HepG2 (cell line): ENCODE measurements around the gene PPM1G. TPM values are rescaled to one million over a fixed set of nuclear protein-coding genes. Genes with fewer than 3 reads are reported as not detected.
A peak's percentile ranks its signal among the peaks of the same experiment; 100 is the strongest.

Experiments
- ARID4A ChIP-seq: sonication (generic); formaldehyde crosslinking; IDR thresholded peaks from 2 replicates; pipeline ENCODE4 v1.5.0; 2020; ENCODE audit warnings: mild to moderate bottlenecking, missing genetic modification reagents, borderline replicate concordance
- ATRX ChIP-seq: sonication (generic); formaldehyde crosslinking; IDR thresholded peaks from 2 replicates; pipeline ENCODE4 v1.4.0; 2020; ENCODE audit warnings: missing genetic modification reagents, borderline replicate concordance
- BORCS8-MEF2B ChIP-seq: sonication (generic); formaldehyde crosslinking; IDR thresholded peaks from 2 replicates; pipeline ENCODE4 v1.8.0; 2022; ENCODE audit warnings: mild to moderate bottlenecking, missing genetic modification reagents
- HNRNPL ChIP-seq: fragments of 200-400 bp; formaldehyde crosslinking; IDR thresholded peaks from 2 replicates; pipeline ENCODE4 v1.6.1; 2017; ENCODE audit warnings: mild to moderate bottlenecking, low read depth, low read length
- IRF1 ChIP-seq: sonication (generic); formaldehyde crosslinking; IDR thresholded peaks from 2 replicates; pipeline ENCODE4 v1.4.0; 2020; ENCODE audit warnings: low read depth, mild to moderate bottlenecking, missing genetic modification reagents
- KAT2B ChIP-seq: fragments of 150-350 bp; IDR thresholded peaks from 2 replicates; pipeline ENCODE4 v1.6.1; 2014; ENCODE audit warnings: low read depth, low read length, borderline replicate concordance
- KDM2A ChIP-seq: sonication (generic); formaldehyde crosslinking; IDR thresholded peaks from 2 replicates; pipeline ENCODE4 v1.4.0; 2020; ENCODE audit warnings: low read depth, missing genetic modification reagents, borderline replicate concordance
- KLF11 ChIP-seq: IDR thresholded peaks from 2 replicates; pipeline ENCODE4 v1.6.1; 2016; ENCODE audit warnings: missing compliant biosample characterization
- NR1H2 ChIP-seq: sonication (generic); formaldehyde crosslinking; IDR thresholded peaks from 2 replicates; pipeline ENCODE4 v1.8.1; 2022; ENCODE audit warnings: low read depth, missing genetic modification reagents, borderline replicate concordance
- SMAD9 ChIP-seq: sonication (generic); formaldehyde crosslinking; IDR thresholded peaks from 2 replicates; pipeline ENCODE4 v1.5.1; 2020; ENCODE audit warnings: mild to moderate bottlenecking, missing genetic modification reagents
- SMYD3 ChIP-seq: sonication (generic); formaldehyde crosslinking; IDR thresholded peaks from 2 replicates; pipeline ENCODE4 v1.8.1; 2023; ENCODE audit warnings: mild to moderate bottlenecking, missing genetic modification reagents
- SP140L ChIP-seq: sonication (generic); formaldehyde crosslinking; IDR thresholded peaks from 2 replicates; pipeline ENCODE4 v1.4.0; 2020; ENCODE audit warnings: missing genetic modification reagents, borderline replicate concordance
- ZNF101 ChIP-seq: sonication (generic); formaldehyde crosslinking; IDR thresholded peaks from 2 replicates; pipeline ENCODE4 v1.4.0; 2020; ENCODE audit warnings: mild to moderate bottlenecking, low read depth, missing genetic modification reagents, borderline replicate concordance
- ZNF333 ChIP-seq: sonication (generic); formaldehyde crosslinking; IDR thresholded peaks from 2 replicates; pipeline ENCODE4 v1.4.0; 2020; ENCODE audit warnings: mild to moderate bottlenecking, missing genetic modification reagents, borderline replicate concordance
- ZNF430 ChIP-seq: sonication (generic); formaldehyde crosslinking; IDR thresholded peaks from 2 replicates; pipeline ENCODE4 v1.9.0; 2021; ENCODE audit warnings: mild to moderate bottlenecking, missing genetic modification reagents
- ZNF446 ChIP-seq: sonication (generic); formaldehyde crosslinking; IDR thresholded peaks from 2 replicates; pipeline ENCODE4 v1.5.0; 2020; ENCODE audit warnings: mild to moderate bottlenecking, missing genetic modification reagents
- ZNF589 ChIP-seq: sonication (generic); formaldehyde crosslinking; conservative IDR thresholded peaks from 2 replicates; pipeline ENCODE4 v1.8.0; 2022; ENCODE audit warnings: mild to moderate bottlenecking, moderate library complexity, missing genetic modification reagents
- ZNF83 ChIP-seq: sonication (generic); formaldehyde crosslinking; IDR thresholded peaks from 2 replicates; pipeline ENCODE4 v1.4.0; 2020; ENCODE audit warnings: missing genetic modification reagents, mild to moderate bottlenecking, borderline replicate concordance
- polyA plus RNA-seq, 8 experiments: library from polyadenylated mRNA; depleted of rRNA in 3 of 8; stranded (reverse) in 7 of 8; unstranded in 1 of 8; fragments of >200 nt; fragmentation: Illumina TruSeq in 4 of 8; extraction: Trizol in 4 of 8; gene quantifications; 2 replicates each; pipeline versions ENCODE4 v1.2.1 to v1.2.3, GENCODE V29; 2011 to 2016; ENCODE audit warnings: low read depth in 4 of 8, missing spikeins in 1 of 8, mixed read lengths in 1 of 8; ENCODE audit not compliant: insufficient read depth in 1 of 8
- total RNA-seq, 5 experiments: library from RNA; depleted of rRNA; stranded (reverse); fragments of >200 nt; fragmentation: Illumina TruSeq; extraction: Trizol; gene quantifications; 2 replicates each; pipeline ENCODE4 v1.2.3, GENCODE V29; 2016; ENCODE audit warnings: low read depth in 1 of 5
- TF ChIP-seq, protein P1 (sequence below): sonication (generic); formaldehyde crosslinking; IDR thresholded peaks from 2 replicates; pipeline ENCODE4 v1.4.0; 2020; ENCODE audit warnings: missing genetic modification reagents, borderline replicate concordance

Gene PPM1G
- total and polyA plus RNA-seq, 2 of the 13 experiments (the other 11 are each of a cell fraction or from before 2014, with no cell fraction given) = 58.2 to 213 TPM

DNA sequence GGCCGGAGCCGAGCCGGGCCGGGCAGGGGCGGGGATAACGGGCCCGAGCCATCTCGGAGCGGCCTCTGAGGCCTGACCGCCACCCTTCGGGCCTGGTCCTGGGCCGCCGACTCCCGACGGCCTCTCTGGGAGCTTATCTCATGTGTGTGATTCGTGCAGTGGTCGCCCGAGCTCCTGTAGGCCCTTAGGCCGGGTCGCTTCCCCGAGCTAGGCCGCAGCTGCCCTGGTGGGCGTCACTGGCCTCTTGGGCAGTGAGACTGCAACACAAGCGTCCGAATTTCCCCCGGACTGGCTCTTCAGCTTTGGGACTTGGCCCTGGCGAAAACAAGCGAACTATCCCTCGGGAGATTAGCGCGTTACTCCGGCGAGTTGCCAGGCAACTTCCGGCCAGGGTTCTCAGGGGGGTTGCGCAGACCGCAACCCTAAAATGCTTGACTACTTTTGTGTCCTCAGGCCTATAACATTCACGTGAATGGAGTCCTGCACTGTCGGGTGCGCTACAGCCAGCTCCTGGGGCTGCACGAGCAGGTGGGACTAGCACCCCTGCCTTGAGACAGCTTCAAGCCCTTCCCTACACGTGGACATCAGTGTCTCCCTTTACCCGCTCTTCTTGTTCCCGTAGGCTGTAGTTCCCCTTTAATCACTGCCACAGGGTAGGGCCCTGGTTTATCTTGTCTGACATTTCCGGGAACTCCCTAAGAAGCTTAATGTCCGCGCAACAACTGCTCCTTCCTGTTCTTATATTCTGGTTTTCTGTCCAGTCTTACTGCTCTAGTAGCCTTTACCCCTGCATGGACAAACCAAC lies 38.4 kb downstream of the PPM1G start (continued):
- 0 out of 2 replicates have a peak, but pooled peaks have one; percentile 48 for TF ChIP-seq IRF1 (CRISPR knock-in tag)
- TF ChIP-seq, protein P1, sequence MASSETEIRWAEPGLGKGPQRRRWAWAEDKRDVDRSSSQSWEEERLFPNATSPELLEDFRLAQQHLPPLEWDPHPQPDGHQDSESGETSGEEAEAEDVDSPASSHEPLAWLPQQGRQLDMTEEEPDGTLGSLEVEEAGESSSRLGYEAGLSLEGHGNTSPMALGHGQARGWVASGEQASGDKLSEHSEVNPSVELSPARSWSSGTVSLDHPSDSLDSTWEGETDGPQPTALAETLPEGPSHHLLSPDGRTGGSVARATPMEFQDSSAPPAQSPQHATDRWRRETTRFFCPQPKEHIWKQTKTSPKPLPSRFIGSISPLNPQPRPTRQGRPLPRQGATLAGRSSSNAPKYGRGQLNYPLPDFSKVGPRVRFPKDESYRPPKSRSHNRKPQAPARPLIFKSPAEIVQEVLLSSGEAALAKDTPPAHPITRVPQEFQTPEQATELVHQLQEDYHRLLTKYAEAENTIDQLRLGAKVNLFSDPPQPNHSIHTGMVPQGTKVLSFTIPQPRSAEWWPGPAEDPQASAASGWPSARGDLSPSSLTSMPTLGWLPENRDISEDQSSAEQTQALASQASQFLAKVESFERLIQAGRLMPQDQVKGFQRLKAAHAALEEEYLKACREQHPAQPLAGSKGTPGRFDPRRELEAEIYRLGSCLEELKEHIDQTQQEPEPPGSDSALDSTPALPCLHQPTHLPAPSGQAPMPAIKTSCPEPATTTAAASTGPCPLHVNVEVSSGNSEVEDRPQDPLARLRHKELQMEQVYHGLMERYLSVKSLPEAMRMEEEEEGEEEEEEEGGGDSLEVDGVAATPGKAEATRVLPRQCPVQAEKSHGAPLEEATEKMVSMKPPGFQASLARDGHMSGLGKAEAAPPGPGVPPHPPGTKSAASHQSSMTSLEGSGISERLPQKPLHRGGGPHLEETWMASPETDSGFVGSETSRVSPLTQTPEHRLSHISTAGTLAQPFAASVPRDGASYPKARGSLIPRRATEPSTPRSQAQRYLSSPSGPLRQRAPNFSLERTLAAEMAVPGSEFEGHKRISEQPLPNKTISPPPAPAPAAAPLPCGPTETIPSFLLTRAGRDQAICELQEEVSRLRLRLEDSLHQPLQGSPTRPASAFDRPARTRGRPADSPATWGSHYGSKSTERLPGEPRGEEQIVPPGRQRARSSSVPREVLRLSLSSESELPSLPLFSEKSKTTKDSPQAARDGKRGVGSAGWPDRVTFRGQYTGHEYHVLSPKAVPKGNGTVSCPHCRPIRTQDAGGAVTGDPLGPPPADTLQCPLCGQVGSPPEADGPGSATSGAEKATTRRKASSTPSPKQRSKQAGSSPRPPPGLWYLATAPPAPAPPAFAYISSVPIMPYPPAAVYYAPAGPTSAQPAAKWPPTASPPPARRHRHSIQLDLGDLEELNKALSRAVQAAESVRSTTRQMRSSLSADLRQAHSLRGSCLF (CRISPR knock-in tag) = no peak
- TF ChIP-seq KAT2B = no peak
- TF ChIP-seq ZNF333 = no peak; the same call in 1 of the 2 replicates
- TF ChIP-seq ZNF446 (CRISPR knock-in tag) = no peak
- no peak for TF ChIP-seq SMYD3 (CRISPR knock-in tag)
- peak; percentile 42; the same call in 1 of the 2 replicates for TF ChIP-seq NR1H2 (CRISPR knock-in tag)
- no peak for TF ChIP-seq ZNF83 (CRISPR knock-in tag)
- TF ChIP-seq SP140L (CRISPR knock-in tag) = no peak
- TF ChIP-seq ZNF589 = no peak
- 0 out of 2 replicates have a peak, but pooled peaks have one; percentile 32 for TF ChIP-seq BORCS8-MEF2B (CRISPR knock-in tag)
- TF ChIP-seq HNRNPL = no peak
- TF ChIP-seq ZNF430 (CRISPR knock-in tag) = peak; percentile 64; the same call in 1 of the 2 replicates
- TF ChIP-seq KLF11 (CRISPR knock-in tag) = no peak
- TF ChIP-seq SMAD9 (CRISPR knock-in tag) = no peak; the same call in 1 of the 2 replicates
- TF ChIP-seq KDM2A (CRISPR knock-in tag) = no peak
- TF ChIP-seq ATRX (CRISPR knock-in tag) = no peak
- 0 out of 2 replicates have a peak, but pooled peaks have one; percentile 4 for TF ChIP-seq ZNF101 (CRISPR knock-in tag)
- peak; percentile 10; the same call in 1 of the 2 replicates for TF ChIP-seq ARID4A (CRISPR knock-in tag)
